Mesothelial cell of epicardium (in vitro differentiated cells): ENCODE measurements around the gene OR51I1. TPM values are rescaled to one million over a fixed set of nuclear protein-coding genes. Genes with fewer than 3 reads are reported as not detected.
A peak's percentile ranks its signal among the peaks of the same experiment; 100 is the strongest.

Experiments used
- DNase-seq, 2 experiments: peaks; one replicate each; pipeline ENCODE4 v3.0.0; 2021; ENCODE audit warnings: low spot score in 2 of 2; ENCODE audit not compliant: unreplicated experiment in 2 of 2
- H3K27ac Mint-ChIP-seq: 2 replicates; pipeline ENCODE4 v1.8.0; 2021; ENCODE audit warnings: mixed read lengths
- H3K27me3 Mint-ChIP-seq: 2 replicates; pipeline ENCODE4 v1.8.0; 2021; ENCODE audit warnings: low read depth, mixed read lengths
- H3K36me3 Mint-ChIP-seq: 2 replicates; pipeline ENCODE4 v1.8.0; 2021; ENCODE audit warnings: mixed read lengths
- H3K4me1 Mint-ChIP-seq: 2 replicates; pipeline ENCODE4 v1.8.0; 2021; ENCODE audit warnings: mixed read lengths
- H3K4me3 Mint-ChIP-seq: 2 replicates; pipeline ENCODE4 v1.8.0; 2021; ENCODE audit warnings: mild to moderate bottlenecking, moderate library complexity, mixed read lengths
- H3K9me3 Mint-ChIP-seq: 2 replicates; pipeline ENCODE4 v1.8.0; 2021; ENCODE audit warnings: mixed read lengths
- total RNA-seq: library from RNA; stranded (reverse); gene quantifications from 3 replicates; pipeline ENCODE4 v1.2.1, GENCODE V29; 2021
- TF ChIP-seq, protein P1 (sequence below): fragments of 200-600 bp; sonication (generic); IDR thresholded peaks from one replicate; pipeline ENCODE4 v1.5.0; 2021; ENCODE audit warnings: antibody characterized with exemption; ENCODE audit not compliant: unreplicated experiment

The OR51I1 gene
- total RNA-seq, 1 donor from 2014 or later, result 0.63 TPM

DNA sequence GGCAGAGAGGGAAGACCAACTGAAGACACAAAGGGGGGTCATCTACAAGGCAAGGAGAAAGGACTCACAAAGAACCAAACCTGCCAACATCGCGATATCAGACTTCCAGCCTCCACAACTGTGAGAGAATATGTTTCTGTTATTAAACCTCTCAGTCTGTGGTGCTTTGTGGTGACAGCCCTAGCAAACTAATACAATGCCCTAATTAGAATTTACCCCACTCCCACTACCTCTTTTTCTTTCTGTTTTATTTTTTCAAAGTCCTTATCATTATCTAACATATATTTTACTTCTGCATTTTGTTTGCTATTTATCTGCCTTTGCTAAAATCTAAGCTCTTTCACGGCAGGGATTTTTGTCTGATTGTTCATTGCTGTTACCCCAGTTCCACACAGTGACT, 44.7 kb upstream of the OR51I1 start:
- H3K27me3 Mint-ChIP-seq, result peaks cover 5% of the 10 kb centered on the region
- H3K36me3 Mint-ChIP-seq, result no peaks in the 10 kb centered on the region
- no peaks in the 10 kb centered on the region for H3K9me3 Mint-ChIP-seq
- H3K4me1 Mint-ChIP-seq, result no peaks in the 10 kb centered on the region
- H3K27ac Mint-ChIP-seq, result no peak overlapping the region
- H3K4me3 Mint-ChIP-seq, result no peak overlapping the region
- DNase-seq, result no peak
- TF ChIP-seq, protein P1, sequence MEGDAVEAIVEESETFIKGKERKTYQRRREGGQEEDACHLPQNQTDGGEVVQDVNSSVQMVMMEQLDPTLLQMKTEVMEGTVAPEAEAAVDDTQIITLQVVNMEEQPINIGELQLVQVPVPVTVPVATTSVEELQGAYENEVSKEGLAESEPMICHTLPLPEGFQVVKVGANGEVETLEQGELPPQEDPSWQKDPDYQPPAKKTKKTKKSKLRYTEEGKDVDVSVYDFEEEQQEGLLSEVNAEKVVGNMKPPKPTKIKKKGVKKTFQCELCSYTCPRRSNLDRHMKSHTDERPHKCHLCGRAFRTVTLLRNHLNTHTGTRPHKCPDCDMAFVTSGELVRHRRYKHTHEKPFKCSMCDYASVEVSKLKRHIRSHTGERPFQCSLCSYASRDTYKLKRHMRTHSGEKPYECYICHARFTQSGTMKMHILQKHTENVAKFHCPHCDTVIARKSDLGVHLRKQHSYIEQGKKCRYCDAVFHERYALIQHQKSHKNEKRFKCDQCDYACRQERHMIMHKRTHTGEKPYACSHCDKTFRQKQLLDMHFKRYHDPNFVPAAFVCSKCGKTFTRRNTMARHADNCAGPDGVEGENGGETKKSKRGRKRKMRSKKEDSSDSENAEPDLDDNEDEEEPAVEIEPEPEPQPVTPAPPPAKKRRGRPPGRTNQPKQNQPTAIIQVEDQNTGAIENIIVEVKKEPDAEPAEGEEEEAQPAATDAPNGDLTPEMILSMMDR, result no peak

DNA sequence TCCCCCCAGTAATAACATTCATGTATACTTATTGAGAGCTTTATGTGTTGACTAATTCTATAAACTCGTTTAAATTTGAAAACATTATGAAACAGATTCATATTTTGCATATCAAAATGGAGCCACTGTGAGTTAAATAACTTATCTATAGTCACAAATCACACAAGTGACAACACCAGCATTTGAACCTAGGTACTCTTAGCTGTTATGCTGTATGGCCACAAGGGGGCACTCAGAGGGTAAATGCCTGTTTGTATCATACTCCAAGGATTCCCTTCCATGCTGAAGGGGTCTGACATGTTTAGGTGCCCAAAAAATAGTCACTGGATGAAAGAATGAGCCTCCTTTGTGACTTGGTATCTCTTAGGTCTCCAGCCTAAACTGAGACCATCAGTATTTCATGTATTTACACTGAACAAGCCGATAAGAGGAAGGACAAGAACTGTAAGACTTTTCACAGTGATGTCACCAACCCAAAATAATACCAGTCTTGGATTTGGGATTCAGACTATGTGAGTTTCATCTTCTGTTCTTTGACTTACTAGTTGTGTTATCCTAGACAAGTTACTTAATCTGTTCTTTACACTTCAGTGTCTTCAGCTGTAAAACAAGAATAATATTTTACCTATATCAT, 35.0 kb upstream of the OR51I1 start:
- H3K36me3 Mint-ChIP-seq, result no peaks in the 10 kb centered on the region
- TF ChIP-seq, protein P1, result peak; percentile 78
- no peaks in the 10 kb centered on the region for H3K4me1 Mint-ChIP-seq
- no peak overlapping the region for H3K4me3 Mint-ChIP-seq
- H3K27me3 Mint-ChIP-seq, result peaks cover 26% of the 10 kb centered on the region
- DNase-seq, result no peak
- H3K27ac Mint-ChIP-seq, result no peak overlapping the region
- H3K9me3 Mint-ChIP-seq, result no peaks in the 10 kb centered on the region

DNA sequence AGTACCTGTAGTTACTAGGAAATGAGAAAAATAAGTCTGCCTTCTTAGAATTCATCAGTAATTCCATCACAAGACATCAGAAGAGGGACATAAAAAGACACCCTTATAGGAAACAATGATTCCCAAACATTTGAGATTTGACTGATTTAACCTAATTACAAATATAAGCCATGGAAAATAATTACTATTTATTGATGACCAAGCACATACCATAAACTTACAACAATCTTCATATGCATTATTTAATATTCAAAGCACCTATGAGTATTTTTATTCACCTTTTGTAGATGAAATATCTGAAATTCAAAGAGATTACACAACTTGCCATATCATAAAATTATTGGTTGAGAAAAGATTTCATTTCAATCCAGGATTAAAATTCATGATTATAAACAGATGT, 32.6 kb upstream of the OR51I1 start:
- H3K9me3 Mint-ChIP-seq, result no peaks in the 10 kb centered on the region
- no peak overlapping the region for H3K27ac Mint-ChIP-seq
- TF ChIP-seq, protein P1, result no peak
- H3K27me3 Mint-ChIP-seq, result peaks cover 36% of the 10 kb centered on the region
- H3K4me1 Mint-ChIP-seq, result no peaks in the 10 kb centered on the region
- no peaks in the 10 kb centered on the region for H3K36me3 Mint-ChIP-seq
- no peak for DNase-seq
- H3K4me3 Mint-ChIP-seq, result no peak overlapping the region

DNA sequence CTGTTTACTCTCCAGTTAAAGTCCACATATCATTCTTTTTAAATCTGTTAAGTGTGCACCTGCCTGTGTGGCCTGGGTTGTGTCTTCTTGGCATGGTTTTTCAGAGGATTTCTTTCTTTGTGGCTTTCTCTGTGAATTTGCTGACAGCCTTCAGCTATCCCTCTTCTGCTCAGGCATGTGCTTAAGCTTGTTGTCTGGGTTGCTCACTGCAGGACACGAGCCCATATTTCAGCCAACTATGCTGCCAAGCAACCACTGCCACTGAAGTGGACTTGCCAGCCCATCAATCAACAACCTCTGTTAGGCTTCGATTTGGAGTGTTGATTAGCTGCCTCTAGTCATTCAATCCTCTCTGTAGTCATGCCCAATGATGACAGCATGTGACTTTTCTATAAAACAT, 26.2 kb upstream of the OR51I1 start:
- no peak overlapping the region for H3K4me3 Mint-ChIP-seq
- DNase-seq, result no peak
- no peaks in the 10 kb centered on the region for H3K4me1 Mint-ChIP-seq
- H3K27ac Mint-ChIP-seq, result no peak overlapping the region
- no peaks in the 10 kb centered on the region for H3K36me3 Mint-ChIP-seq
- no peaks in the 10 kb centered on the region for H3K9me3 Mint-ChIP-seq
- H3K27me3 Mint-ChIP-seq, result peaks cover 21% of the 10 kb centered on the region
- TF ChIP-seq, protein P1, result no peak

DNA sequence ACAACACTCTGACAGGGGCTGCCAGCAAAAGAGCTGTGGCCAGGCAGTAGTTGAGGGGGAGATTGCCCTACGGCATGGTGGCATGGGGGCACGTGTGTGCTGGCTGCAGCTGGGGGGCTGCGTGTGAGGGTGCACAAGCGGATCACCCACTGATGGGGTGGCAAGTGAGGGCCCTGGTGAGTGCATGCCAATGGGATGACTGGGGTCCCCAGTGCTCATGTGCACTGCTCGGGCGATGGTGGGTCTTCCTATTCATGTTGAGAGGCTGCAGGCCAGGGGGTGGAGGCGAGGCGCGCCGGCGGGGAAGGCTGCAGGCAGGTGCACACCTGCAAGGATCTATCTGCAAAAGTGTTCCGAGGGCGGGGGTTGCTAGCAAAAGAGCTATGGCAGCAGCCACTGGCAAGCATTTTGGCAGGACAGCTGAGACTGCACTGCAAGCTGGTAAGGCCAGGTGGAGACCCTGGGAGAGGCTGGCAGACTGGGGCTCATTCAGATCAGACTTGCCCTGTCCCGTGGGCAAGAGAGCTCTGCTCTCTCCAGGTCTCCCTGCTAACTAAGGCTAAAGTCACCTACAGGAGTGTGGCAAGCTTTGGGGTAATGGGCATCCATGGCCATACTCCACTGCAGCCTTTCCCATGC, 19.8 kb upstream of the OR51I1 start:
- Mint-ChIP-seq H3K4me1 (no peaks in the 10 kb centered on the region), H3K36me3 (no peaks in the 10 kb centered on the region), H3K27me3 (no peaks in the 10 kb centered on the region), H3K27ac (no peak overlapping the region), H3K4me3 (no peak overlapping the region), H3K9me3 (no peaks in the 10 kb centered on the region)
- TF ChIP-seq, protein P1, result no peak
- no peak for DNase-seq
